Measurements from ENCODE around the gene FCAMR.

- no peak for TF ChIP-seq CTCF (IDR thresholded peaks at IDR 0.05; ENCODE audit: low read depth, low read length, poor library complexity, severe bottlenecking)
- no peak for TF ChIP-seq EZH2phosphoT487 (IDR thresholded peaks at IDR 0.05; ENCODE audit: borderline replicate concordance, low read length)
These were observed 33.0 kb upstream of the FCAMR start for GRCh38 chr1:207003210-207003609.
